PFSK-1 (cell line): ENCODE results near the gene ECT2L.

Source experiments
- POLR2AphosphoS5 ChIP-seq: IDR thresholded peaks from 2 replicates; pipeline ENCODE4 v1.6.1; 2012; ENCODE audit warnings: low read depth, mild to moderate bottlenecking, control low read depth, low read length, moderate library complexity
- TF ChIP-seq, protein P1 (sequence below), 2 experiments: IDR thresholded peaks; 2 replicates each; pipeline versions ENCODE4 v1.6.1 to v1.8.0; 2011 to 2012; ENCODE audit warnings: low read depth in 2 of 2, low read length in 2 of 2, control low read depth in 1 of 2, inconsistent platforms in 1 of 2, mild to moderate bottlenecking in 1 of 2, moderate library complexity in 1 of 2; ENCODE audit not compliant: insufficient read depth in 1 of 2

DNA sequence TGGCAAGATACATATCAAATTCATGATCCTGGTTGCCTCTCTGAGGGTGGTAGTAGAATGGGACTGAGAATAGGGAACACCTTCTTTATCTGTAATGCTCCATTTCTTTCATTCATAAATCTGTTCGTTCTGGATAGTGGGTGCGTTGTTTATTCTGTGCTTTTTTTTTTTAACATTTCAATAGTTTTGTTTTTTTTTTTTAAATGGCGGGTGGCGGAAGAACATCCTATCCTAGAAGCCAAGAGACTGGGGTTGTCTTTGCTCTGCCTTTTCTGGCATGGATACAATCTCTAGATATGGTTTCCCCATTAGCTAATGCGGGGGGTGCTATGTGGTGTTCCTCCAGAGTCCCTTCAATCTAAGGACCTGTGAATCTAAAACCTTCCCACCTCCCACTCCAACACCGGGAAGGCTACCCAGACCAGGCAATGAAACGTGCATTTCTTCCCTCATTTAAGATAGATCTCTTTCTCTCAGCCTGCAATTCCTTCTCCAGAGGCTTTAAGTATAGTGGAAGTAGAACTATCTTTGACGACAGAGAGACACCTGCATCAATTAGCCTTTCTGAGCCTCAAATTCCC is 23.2 kb upstream of the ECT2L start:
- TF ChIP-seq POLR2AphosphoS5, result no peak
- TF ChIP-seq, protein P1, sequence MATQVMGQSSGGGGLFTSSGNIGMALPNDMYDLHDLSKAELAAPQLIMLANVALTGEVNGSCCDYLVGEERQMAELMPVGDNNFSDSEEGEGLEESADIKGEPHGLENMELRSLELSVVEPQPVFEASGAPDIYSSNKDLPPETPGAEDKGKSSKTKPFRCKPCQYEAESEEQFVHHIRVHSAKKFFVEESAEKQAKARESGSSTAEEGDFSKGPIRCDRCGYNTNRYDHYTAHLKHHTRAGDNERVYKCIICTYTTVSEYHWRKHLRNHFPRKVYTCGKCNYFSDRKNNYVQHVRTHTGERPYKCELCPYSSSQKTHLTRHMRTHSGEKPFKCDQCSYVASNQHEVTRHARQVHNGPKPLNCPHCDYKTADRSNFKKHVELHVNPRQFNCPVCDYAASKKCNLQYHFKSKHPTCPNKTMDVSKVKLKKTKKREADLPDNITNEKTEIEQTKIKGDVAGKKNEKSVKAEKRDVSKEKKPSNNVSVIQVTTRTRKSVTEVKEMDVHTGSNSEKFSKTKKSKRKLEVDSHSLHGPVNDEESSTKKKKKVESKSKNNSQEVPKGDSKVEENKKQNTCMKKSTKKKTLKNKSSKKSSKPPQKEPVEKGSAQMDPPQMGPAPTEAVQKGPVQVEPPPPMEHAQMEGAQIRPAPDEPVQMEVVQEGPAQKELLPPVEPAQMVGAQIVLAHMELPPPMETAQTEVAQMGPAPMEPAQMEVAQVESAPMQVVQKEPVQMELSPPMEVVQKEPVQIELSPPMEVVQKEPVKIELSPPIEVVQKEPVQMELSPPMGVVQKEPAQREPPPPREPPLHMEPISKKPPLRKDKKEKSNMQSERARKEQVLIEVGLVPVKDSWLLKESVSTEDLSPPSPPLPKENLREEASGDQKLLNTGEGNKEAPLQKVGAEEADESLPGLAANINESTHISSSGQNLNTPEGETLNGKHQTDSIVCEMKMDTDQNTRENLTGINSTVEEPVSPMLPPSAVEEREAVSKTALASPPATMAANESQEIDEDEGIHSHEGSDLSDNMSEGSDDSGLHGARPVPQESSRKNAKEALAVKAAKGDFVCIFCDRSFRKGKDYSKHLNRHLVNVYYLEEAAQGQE (IDR thresholded peaks at IDR 0.05; ENCODE audit: insufficient read depth in 1 of 2, low read depth in 2 of 2, low read length in 2 of 2), result no peak
